Amygdala (tissue), 56 donors: ENCODE results near the gene WDR31.
A peak's percentile ranks its signal among the peaks of the same experiment; 100 is the strongest.
"Not testable (repeated sequence)": the region's sequence is repeated elsewhere in the genome, so short reads cannot be mapped to it uniquely, and the experiment has no call there.

Experiments used
- DNase-seq, 56 donors: peaks; one replicate each; lab custom pipeline; 2025; lab: John Stamatoyannopoulos, UW

The WDR31 gene

GRCh38 chr9:113340011-113340699, at the start of gene WDR31:
TSS of gene WDR31 (minus strand) at chr9:113340275. CDS start at chr9:113332022, 8,253 bp downstream.
- DNase-seq = peak; percentile 13 to 90 (median 78)

GRCh38 chr9:113389451-113389850, 49.4 kb upstream of the WDR31 start:
- DNase-seq = no peak

- no peak for DNase-seq
Measured at GRCh38 chr9:113388833-113389232, 48.8 kb upstream of the WDR31 start.

GRCh38 chr9:113387560-113388230, 47.6 kb upstream of the WDR31 start:
- no peak for DNase-seq

- DNase-seq = no peak
Measured at GRCh38 chr9:113386571-113387393, 46.7 kb upstream of the WDR31 start.

GRCh38 chr9:113381909-113382411, 41.9 kb upstream of the WDR31 start:
- no peak for DNase-seq

- not testable (repeated sequence) for DNase-seq
Measured at GRCh38 chr9:113381441-113381840, 41.4 kb upstream of the WDR31 start.

- no peak for DNase-seq
Measured at GRCh38 chr9:113380869-113381378, 40.8 kb upstream of the WDR31 start.

GRCh38 chr9:113379829-113380210, 39.7 kb upstream of the WDR31 start:
- not testable (repeated sequence) for DNase-seq

- DNase-seq = not testable (repeated sequence)
Measured at GRCh38 chr9:113379094-113379828, 39.2 kb upstream of the WDR31 start.

GRCh38 chr9:113376634-113377567, 36.8 kb upstream of the WDR31 start, which contains the start of gene HDHD3:
TSS of gene HDHD3 (minus strand) at chr9:113376986. CDS start at chr9:113374354, 2,632 bp downstream.
- DNase-seq = peak in 48 of 56 donors; percentile 11 to 82 (median 56)

- no peak for DNase-seq
Measured at GRCh38 chr9:113375057-113376023, 35.3 kb upstream of the WDR31 start.

- DNase-seq = no peak
Measured at GRCh38 chr9:113373676-113374392, 33.8 kb upstream of the WDR31 start.

- no peak for DNase-seq
Measured at GRCh38 chr9:113373256-113373655, 33.2 kb upstream of the WDR31 start.

GRCh38 chr9:113372059-113372458, 32.0 kb upstream of the WDR31 start:
- no peak for DNase-seq

GRCh38 chr9:113370806-113371325, 30.8 kb upstream of the WDR31 start:
- DNase-seq = no peak

GRCh38 chr9:113369855-113370140, 29.7 kb upstream of the WDR31 start:
- no peak for DNase-seq
